GM19395 (cell line): ENCODE measurements around the gene OR2L13.
"Not testable (repeated sequence)": the region's sequence is repeated elsewhere in the genome, so short reads cannot be mapped to it uniquely, and the experiment has no call there.

Experiments
- ATAC-seq: cut with Tn5 transposase; IDR thresholded peaks from one replicate; pipeline ENCODE4 v1.9.1; 2021; ENCODE audit warnings: mild to moderate bottlenecking, moderate library complexity; ENCODE audit not compliant: unreplicated experiment

Gene OR2L13

GRCh38 chr1:248094884-248095283 lies at the start of gene OR2L13:
OR2L13 (plus strand) TSS chr1:248095184; CDS start chr1:248099376, 4,192 bp downstream.
- ATAC-seq = no peak

DNA sequence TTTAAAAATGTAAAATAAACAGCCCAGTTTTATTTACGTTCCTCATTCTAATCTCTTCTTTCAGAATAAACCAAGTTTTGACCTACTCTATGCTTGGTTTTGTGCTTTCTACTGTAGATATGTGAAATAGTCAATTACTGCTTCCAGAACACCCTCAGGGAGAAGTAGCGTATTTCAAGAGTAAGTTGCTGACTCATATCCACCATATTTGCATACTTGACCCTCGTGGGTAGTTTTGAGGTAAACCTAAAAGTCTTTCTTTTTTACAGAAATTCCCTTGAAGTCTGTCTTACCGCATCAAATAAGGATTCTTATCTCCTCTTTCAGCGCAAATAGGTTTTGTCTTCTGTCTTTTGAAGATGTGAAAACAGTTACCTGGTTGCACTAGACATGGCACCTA lies 49.8 kb upstream of the OR2L13 start:
- ATAC-seq = no peak

DNA sequence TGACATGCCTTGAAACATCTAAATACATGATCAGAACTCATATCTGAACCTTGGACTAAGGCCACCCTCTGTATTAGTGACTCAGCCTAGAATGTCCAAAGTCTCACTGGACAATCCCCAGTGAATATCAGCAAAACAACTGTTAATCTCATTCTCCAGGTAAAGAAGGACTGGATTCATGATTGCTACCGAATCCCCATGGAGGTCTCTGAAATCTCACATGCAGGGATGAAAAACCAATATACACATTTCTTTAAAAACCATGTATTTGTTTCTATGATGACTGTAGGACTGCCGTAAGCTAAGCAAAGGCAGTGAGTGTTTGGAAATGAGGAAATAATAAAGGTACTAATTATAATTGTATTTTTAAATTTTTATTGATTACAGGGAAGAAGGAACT lies 48.4 kb upstream of the OR2L13 start, which contains the start of gene OR2L3:
Gene OR2L3 (plus strand): TSS at position 301 of the 400 bp plus-strand sequence. CDS start 13,846 bp downstream, outside the sequence.
- ATAC-seq = no peak

- no peak for ATAC-seq
Observed at GRCh38 chr1:248047008-248047407, 48.0 kb upstream of the OR2L13 start.

DNA sequence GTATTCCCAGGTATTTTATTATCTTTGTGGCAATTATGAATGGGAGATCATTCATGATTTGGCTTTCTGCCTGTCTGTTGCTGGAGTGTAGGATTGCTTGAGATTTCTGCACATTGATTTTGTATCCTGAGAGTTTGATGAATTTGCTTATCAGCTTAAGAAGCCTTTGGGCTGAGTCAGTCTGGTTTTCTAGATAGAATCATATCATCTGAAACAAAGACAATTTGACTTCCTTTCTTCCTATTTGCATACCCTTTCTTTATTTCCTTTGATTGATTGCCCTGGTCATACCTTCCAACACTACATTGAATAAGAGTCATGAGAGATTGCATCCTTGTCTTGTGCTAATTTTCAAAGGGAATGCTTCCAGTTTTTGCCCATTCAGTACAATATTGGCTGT lies 40.3 kb upstream of the OR2L13 start:
- ATAC-seq = no peak

DNA sequence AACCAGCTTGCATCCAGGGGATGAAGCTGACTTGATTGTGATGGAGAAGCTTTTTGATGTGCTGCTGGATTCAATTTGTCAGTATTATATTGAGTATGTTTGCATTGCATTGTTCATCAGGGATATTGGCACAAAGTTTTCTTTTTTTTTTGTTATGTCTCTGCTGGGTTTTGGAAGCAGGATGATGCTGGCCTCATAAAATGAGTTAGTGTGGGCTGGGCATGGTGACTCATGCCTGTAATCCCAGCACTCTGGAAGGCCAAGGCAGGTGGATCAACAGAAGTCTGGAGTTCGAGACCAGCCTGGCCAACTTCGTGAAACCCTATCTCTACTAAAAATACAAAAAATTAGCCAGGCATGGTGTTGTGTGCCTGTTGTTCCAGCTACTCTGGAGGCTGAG lies 39.7 kb upstream of the OR2L13 start:
- ATAC-seq = no peak

DNA sequence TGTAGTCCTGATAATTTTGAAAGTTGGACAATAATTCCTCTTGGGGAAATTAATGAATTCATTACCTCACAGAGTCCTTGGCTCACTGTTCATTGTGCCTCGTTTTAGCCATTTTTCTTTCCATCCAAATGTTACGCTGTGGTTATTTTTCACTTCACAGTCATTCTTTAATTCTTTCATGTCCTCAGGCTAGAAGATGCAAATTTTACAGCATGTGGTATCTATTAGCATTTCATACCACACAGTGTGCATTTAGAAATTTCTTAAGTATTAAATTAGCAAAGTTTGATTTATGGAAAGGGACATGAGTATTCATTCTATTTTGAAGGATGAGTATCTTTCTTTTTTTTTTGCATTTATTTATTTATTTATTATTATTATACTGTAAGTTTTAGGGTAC lies 29.9 kb upstream of the OR2L13 start:
- no peak for ATAC-seq

DNA sequence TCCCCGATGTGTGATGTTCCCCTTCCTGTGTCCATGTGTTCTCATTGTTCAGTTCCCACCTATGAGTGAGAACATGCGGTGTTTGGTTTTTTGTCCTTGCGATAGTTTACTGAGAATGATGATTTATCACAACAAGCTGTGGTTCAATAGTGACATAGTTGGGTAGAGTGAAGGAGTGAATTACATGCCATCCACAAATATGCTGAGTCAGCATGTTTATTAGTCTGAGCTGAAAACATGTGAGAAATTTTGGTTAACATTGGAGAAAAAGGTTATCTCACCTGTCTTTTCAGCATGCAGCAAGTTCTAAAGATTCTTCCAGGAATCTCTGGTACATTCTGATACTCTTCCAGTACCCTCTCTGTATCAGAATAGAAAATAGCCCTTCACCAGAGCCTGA lies 29.4 kb upstream of the OR2L13 start:
- ATAC-seq = no peak

DNA sequence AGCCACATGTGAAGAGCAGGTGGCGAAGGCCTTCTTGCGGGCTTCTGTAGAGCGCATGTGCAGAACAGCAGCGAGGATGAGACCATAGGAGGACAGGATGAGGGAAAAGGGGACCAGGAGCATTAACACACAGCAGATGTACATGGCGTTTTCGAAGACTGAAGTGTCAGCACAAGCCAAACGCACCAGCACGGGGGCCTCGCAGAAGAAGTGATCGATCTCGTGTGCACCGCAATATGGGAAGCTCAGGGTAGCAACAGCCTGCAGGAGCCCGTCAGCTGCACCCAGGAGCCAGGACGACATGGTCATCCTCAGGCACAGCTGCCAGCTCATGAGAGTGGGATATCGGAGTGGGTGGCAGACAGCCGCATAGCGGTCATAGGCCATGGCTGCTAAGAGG lies 11.1 kb upstream of the OR2L13 start:
- not testable (repeated sequence) for ATAC-seq

DNA sequence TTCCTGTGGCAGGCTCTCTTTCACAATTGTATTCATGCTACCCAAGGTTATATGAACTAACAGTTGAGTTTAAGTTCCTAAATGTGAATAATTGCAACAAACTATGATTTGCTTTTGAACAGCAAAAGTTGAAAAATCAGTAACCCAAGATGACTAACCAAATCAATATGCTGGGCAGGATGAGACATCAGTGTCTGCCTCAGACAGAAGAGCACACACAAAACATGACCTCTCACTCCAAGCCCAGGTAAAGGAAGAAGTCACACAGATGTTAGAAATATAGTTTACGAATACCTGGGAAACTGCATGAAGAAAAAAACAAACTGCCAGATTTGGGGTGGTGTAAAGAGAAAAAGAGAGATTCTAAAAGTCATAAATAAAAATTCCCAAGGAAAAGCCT lies 3.5 kb downstream of the OR2L13 start:
- ATAC-seq = no peak

DNA sequence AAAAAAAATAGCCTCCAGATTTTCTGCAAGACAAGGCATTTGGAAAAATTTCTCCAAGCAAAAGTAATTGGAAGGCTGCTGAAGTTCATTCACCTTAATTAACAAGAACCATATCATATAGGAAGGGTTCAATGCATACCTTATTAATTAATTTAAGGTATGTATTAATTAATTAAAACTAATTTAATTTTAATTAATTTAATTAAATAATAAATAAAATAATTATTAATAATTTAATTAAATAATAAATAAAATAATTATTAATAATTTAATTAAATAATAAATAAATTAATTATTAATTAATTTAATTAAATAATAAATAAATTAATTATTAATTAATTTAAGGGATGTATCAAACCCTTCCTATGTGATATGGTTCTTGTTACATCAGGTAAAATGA lies 7.9 kb downstream of the OR2L13 start:
- no peak for ATAC-seq

GRCh38 chr1:248111157-248111556 lies 16.2 kb downstream of the OR2L13 start:
- no peak for ATAC-seq

- ATAC-seq = no peak
Observed at GRCh38 chr1:248114890-248115289, 19.9 kb downstream of the OR2L13 start.

DNA sequence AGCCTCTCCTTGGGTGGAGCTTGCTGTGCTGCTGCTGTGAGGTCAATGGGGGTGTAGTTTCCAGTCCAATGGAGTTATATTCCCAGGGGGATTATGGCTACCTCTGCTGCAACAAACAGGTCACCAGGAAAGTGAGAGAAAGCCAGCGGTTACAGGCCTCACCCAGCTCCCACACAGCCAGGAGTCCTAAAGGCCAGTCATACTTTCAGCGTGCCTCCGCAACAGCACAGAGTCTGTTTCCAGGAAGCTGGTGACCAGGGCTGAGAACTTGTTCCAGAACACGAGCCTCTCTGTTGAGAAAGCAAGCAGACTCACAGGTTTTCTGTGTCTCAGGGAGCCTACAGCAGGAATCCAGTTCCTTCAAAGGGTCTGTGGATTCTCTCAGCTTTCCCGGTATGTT lies 32.7 kb downstream of the OR2L13 start:
- no peak for ATAC-seq

DNA sequence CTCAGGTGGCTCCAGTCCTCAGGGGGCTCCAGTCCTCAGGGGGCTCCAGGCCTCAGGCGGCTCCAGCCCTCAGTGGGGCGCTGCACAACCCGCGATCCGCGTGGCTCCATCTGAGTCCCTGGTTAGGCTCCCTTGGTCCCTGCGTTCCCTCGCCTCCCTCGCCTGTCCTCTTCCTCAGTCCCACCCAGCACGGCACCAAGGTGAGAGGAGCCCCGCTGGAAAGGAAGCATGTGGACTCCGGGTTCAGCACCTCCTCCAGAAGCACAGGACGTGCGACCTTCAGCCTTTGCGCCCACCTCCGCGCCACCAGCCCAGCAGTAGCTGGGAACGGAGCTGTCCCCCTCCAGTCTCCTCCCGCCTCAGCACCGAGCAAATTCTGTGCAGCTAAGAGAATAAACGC lies 41.8 kb downstream of the OR2L13 start:
- no peak for ATAC-seq

- ATAC-seq = no peak
Observed at GRCh38 chr1:248140846-248141245, 45.9 kb downstream of the OR2L13 start.

GRCh38 chr1:248143311-248143710 lies 48.3 kb downstream of the OR2L13 start:
- ATAC-seq = no peak

- ATAC-seq = no peak
Observed at GRCh38 chr1:248144513-248145198, 49.7 kb downstream of the OR2L13 start, which contains the start of gene OR2M5. OR2M5 (plus strand) TSS chr1:248145148; CDS start chr1:248145148, 0 bp downstream.
